ENCODE data around the gene CLDN22.

The CLDN22 gene

GRCh38 chr4:183353557-183353956 is 33.5 kb upstream of the CLDN22 start:
- no peak for DNase-seq (ENCODE audit: extremely low read depth, low read depth)
- TF ChIP-seq CTCF (IDR thresholded peaks at IDR 0.05; ENCODE audit: low read depth, low read length) = no peak

DNA sequence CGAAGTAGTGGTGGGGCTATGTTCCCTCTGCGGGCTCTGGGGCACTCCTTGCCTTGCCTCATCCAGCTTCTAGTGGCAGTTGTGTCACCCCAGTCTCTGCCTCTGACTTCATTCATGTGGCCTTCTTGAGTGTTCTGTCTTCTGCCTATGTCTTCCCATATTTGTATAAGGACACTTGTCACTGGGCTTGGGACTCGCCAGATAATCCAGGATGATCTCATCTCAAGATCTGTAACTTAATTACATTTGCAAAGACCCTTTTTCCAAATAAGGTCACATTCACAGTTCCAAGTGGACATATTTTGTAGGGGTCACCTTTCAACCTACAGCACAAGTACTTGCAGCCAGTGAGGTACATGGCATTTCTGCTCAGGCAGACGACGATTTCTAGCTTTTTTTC is 32.5 kb upstream of the CLDN22 start:
- TF ChIP-seq CTCF (IDR thresholded peaks at IDR 0.05; ENCODE audit: low read depth, low read length) = no peak
- no peak for DNase-seq (ENCODE audit: extremely low read depth, low read depth)

DNA sequence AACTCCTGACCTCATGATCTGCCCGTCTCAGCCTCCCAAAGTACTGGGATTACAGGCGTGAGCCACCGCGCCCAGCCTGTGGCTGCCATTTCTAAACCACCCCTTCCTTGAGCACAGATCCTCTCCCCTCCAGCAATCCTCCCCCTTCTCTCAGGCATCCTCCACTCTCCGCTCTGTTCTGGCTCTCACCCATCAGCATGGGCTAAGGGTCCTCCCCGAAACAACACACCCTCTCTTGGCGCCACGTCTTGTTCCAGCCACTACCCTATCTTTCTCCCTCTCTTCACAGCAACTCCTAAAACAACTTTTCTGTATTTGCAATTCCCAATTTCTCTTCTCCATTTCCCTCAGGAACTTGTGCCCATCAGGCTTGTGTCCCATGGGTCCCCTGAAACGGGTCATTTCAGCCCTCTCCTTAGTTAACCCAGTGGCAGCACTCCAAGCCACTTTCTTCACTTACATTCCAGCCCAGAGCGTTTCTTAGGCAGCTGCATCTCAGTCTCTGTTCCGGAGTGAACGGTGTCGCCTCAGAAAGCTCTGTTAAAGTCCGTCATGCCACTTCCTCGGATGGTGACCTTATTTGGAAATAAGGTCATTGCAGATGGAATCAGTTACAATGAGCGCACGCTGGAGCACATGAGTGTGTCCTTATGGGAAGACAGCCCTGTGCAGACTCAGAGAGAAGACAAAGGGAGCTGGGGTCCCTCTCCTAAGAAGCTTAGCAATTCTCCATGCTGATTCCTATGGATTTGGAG is 30.4 kb upstream of the CLDN22 start:
- DNase-seq (ENCODE audit: extremely low read depth, low read depth) = peak; percentile 63
- TF ChIP-seq CTCF (IDR thresholded peaks at IDR 0.05; ENCODE audit: low read depth, low read length) = no peak

DNA sequence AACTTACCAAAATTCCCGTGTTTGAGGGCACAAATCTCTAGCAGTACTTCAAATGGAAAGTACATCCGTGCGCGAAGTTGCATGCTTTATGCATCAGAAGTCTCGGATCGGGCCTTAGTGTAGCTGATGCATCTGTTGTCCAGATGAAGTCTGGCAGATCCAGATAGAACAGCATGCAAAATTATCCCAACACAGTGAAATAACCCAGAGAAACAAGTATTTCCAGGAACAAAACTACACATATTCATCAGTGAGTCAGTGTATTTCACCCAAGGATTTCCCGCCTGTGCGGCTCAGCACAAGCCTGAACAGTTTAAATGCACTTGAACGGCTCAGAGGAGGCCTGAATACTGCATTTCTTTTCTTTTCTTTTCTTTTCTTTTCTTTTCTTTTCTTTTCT is 29.6 kb upstream of the CLDN22 start:
- no peak for TF ChIP-seq CTCF (IDR thresholded peaks at IDR 0.05; ENCODE audit: low read depth, low read length)
- peak; percentile 81 for DNase-seq (ENCODE audit: extremely low read depth, low read depth)

- TF ChIP-seq CTCF (IDR thresholded peaks at IDR 0.05; ENCODE audit: low read depth, low read length) = no peak
- peak; percentile 95 for DNase-seq (ENCODE audit: extremely low read depth, low read depth)
Observed at GRCh38 chr4:183348706-183349659, 28.9 kb upstream of the CLDN22 start.

- TF ChIP-seq CTCF (IDR thresholded peaks at IDR 0.05; ENCODE audit: low read depth, low read length) = no peak
- no peak for DNase-seq (ENCODE audit: extremely low read depth, low read depth)
Observed at GRCh38 chr4:183348136-183348535, 28.1 kb upstream of the CLDN22 start.

DNA sequence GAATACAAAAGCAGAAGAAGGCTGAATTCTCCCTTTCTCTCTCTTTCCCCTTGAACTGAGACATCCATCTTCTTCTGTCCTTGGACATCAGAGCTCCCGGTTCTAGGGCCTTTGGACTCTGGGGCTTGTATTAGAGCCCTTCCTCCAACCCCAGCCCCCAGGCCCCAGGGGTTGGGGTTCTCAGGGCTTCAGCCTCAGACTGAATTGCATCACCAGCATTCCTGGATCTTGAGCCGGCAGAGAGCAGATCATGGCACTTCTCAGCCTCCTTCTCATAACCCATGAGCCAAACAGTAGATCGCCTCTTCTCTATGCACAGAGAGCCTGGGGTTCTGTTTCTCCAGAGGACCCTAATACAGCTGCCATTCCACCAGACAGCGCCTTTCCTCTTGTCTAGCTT is 27.5 kb upstream of the CLDN22 start:
- TF ChIP-seq CTCF (IDR thresholded peaks at IDR 0.05; ENCODE audit: low read depth, low read length) = no peak
- DNase-seq (ENCODE audit: extremely low read depth, low read depth) = no peak
